GM19025 (cell line): ENCODE data around the gene ANKRD11.
"Not testable (repeated sequence)": the region's sequence is repeated elsewhere in the genome, so short reads cannot be mapped to it uniquely, and the experiment has no call there.

ENCODE experiments used
- ATAC-seq: cut with Tn5 transposase; IDR thresholded peaks from one replicate; pipeline ENCODE4 v1.9.1; 2021; ENCODE audit warnings: mild to moderate bottlenecking, low read depth, moderate library complexity; ENCODE audit not compliant: unreplicated experiment

ANKRD11 gene

GRCh38 chr16:89371386-89371785, 119.0 kb downstream of the ANKRD11 start:
- ATAC-seq = no peak

- ATAC-seq = no peak
Observed at GRCh38 chr16:89370601-89371000, 119.8 kb downstream of the ANKRD11 start.

- ATAC-seq = no peak
Observed at GRCh38 chr16:89370081-89370511, 120.3 kb downstream of the ANKRD11 start.

GRCh38 chr16:89369266-89369895, 121.0 kb downstream of the ANKRD11 start:
- no peak for ATAC-seq

- no peak for ATAC-seq
Observed at GRCh38 chr16:89368604-89369249, 121.6 kb downstream of the ANKRD11 start.

GRCh38 chr16:89367538-89367915, 122.8 kb downstream of the ANKRD11 start:
- no peak for ATAC-seq

GRCh38 chr16:89366561-89367537, 123.5 kb downstream of the ANKRD11 start:
- ATAC-seq = no peak

- no peak for ATAC-seq
Observed at GRCh38 chr16:89365996-89366395, 124.4 kb downstream of the ANKRD11 start.

GRCh38 chr16:89365044-89365467, 125.3 kb downstream of the ANKRD11 start:
- no peak for ATAC-seq

- no peak for ATAC-seq
Observed at GRCh38 chr16:89364606-89365005, 125.8 kb downstream of the ANKRD11 start.

GRCh38 chr16:89363621-89364393, 126.6 kb downstream of the ANKRD11 start:
- ATAC-seq = no peak

- ATAC-seq = not testable (repeated sequence)
Observed at GRCh38 chr16:89362540-89363223, 127.7 kb downstream of the ANKRD11 start.

GRCh38 chr16:89361751-89362539, 128.4 kb downstream of the ANKRD11 start:
- ATAC-seq = peak; percentile 52

GRCh38 chr16:89360760-89361435, 129.5 kb downstream of the ANKRD11 start:
- ATAC-seq = no peak

- no peak for ATAC-seq
Observed at GRCh38 chr16:89359264-89360147, 130.9 kb downstream of the ANKRD11 start.

- ATAC-seq = no peak
Observed at GRCh38 chr16:89358030-89359005, 132.0 kb downstream of the ANKRD11 start.
